ENCODE results near the gene EMC1.

DNA sequence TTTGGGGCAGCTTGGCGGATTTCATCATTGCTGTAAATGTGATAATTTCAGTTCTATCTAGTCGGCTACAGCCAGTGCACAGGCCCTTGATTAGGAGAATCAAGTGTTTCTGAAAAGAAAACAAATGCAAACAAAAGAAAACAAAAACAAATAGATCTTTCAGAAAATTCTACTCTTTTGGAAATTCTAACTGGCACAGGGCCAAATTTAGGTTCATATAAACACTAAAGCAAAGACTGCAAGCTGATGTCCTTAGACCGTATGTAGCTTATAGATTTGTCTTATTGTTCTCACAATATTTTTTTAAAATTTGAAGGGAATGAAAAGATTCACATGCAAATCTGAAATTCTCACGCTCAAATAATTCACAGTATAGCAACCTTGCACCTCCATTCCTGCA lies 52.5 kb downstream of the EMC1 start:
- TF ChIP-seq, protein P1, sequence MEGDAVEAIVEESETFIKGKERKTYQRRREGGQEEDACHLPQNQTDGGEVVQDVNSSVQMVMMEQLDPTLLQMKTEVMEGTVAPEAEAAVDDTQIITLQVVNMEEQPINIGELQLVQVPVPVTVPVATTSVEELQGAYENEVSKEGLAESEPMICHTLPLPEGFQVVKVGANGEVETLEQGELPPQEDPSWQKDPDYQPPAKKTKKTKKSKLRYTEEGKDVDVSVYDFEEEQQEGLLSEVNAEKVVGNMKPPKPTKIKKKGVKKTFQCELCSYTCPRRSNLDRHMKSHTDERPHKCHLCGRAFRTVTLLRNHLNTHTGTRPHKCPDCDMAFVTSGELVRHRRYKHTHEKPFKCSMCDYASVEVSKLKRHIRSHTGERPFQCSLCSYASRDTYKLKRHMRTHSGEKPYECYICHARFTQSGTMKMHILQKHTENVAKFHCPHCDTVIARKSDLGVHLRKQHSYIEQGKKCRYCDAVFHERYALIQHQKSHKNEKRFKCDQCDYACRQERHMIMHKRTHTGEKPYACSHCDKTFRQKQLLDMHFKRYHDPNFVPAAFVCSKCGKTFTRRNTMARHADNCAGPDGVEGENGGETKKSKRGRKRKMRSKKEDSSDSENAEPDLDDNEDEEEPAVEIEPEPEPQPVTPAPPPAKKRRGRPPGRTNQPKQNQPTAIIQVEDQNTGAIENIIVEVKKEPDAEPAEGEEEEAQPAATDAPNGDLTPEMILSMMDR (IDR thresholded peaks at IDR 0.05) = no peak
- TF ChIP-seq POLR2AphosphoS5 (IDR thresholded peaks at IDR 0.05; ENCODE audit: insufficient read depth in 1 of 2, low read depth in 1 of 2) = no peak
